Karpas-422 (cell line): ENCODE measurements around the gene DMD. TPM values are rescaled to one million over a fixed set of nuclear protein-coding genes. Genes with fewer than 3 reads are reported as not detected.

ENCODE experiments used
- DNase-seq: peaks from one replicate; pipeline ENCODE4 v3.0.0-alpha.2; 2015
- H2AFZ ChIP-seq: fragments of 200-600 bp; sonication (generic); 2 replicates; pipeline ENCODE4 v1.6.1; 2014; ENCODE audit warnings: antibody characterized with exemption, low read length, mixed read lengths
- H3K27ac ChIP-seq: fragments of 200-600 bp; sonication (generic); 2 replicates; pipeline ENCODE4 v1.5.1; 2014; ENCODE audit warnings: mild to moderate bottlenecking, low read length, moderate library complexity
- H3K27me3 ChIP-seq: fragments of 200-600 bp; sonication (generic); 2 replicates; pipeline ENCODE4 v1.6.1; 2014; ENCODE audit warnings: low read length, mixed read lengths
- H3K36me3 ChIP-seq: fragments of 200-600 bp; sonication (generic); 2 replicates; pipeline ENCODE4 v1.6.1; 2014; ENCODE audit warnings: low read length, mixed read lengths; ENCODE audit not compliant: insufficient read depth
- H3K4me1 ChIP-seq: fragments of 200-600 bp; sonication (generic); 2 replicates; pipeline ENCODE4 v1.6.1; 2014; ENCODE audit warnings: mild to moderate bottlenecking, low read length, mixed read lengths
- H3K4me2 ChIP-seq: fragments of 200-600 bp; sonication (generic); 2 replicates; pipeline ENCODE4 v1.6.1; 2014; ENCODE audit warnings: low read length, low read depth, mild to moderate bottlenecking; ENCODE audit not compliant: poor library complexity, severe bottlenecking
- H3K4me3 ChIP-seq: fragments of 200-600 bp; sonication (generic); 2 replicates; pipeline ENCODE4 v1.5.1; 2014; ENCODE audit warnings: mild to moderate bottlenecking, antibody characterized with exemption, low read length, mixed read lengths
- H3K79me2 ChIP-seq: fragments of 200-600 bp; sonication (generic); 2 replicates; pipeline ENCODE4 v1.6.1; 2014; ENCODE audit warnings: mild to moderate bottlenecking, low read length, mixed read lengths
- H3K9ac ChIP-seq: fragments of 200-600 bp; sonication (generic); 2 replicates; pipeline ENCODE4 v1.6.0; 2014; ENCODE audit warnings: low read length
- H3K9me2 ChIP-seq: fragments of 200-600 bp; sonication (generic), shearing (Covaris generic); replicated peaks from 2 replicates; pipeline ENCODE4 v1.6.0; 2014; ENCODE audit warnings: mild to moderate bottlenecking, low read length, moderate library complexity; ENCODE audit not compliant: insufficient read depth
- H3K9me3 ChIP-seq: fragments of 300-700, 200-600 bp; sonication (generic); 2 replicates; pipeline ENCODE4 v1.6.1; 2014; ENCODE audit warnings: low read length, mixed read lengths
- H4K20me1 ChIP-seq: fragments of 200-600 bp; sonication (generic); 2 replicates; pipeline ENCODE4 v1.6.1; 2014; ENCODE audit warnings: mild to moderate bottlenecking, antibody characterized with exemption, low read length, low read depth; ENCODE audit not compliant: insufficient read depth
- total RNA-seq: library from RNA; depleted of rRNA; stranded (reverse); fragments of >200 nt; shearing (Covaris generic); gene quantifications from 2 replicates; pipeline ENCODE4 v1.2.3, GENCODE V29; 2014; ENCODE audit warnings: low replicate concordance

The DMD gene
- total RNA-seq, 1 experiment from 2014 or later: not detected

- Histone ChIP-seq H2AFZ (no peak overlapping the region), H3K4me3 (no peak overlapping the region), H3K9me3 (peaks cover 19% of the 10 kb centered on the region), H3K27me3 (no peaks in the 10 kb centered on the region), H3K4me2 (no peak overlapping the region), H3K9ac (no peak overlapping the region), H3K36me3 (no peaks in the 10 kb centered on the region), H3K4me1 (no peaks in the 10 kb centered on the region), H4K20me1 (no peaks in the 10 kb centered on the region), H3K9me2 (no peaks in the 10 kb centered on the region), H3K79me2 (no peaks in the 10 kb centered on the region), H3K27ac (no peak overlapping the region)
- no peak for DNase-seq
Measured at GRCh38 chrX:31847773-31848172, 1363.6 kb downstream of the DMD start.

GRCh38 chrX:31845003-31845402 is 1366.3 kb downstream of the DMD start:
- H3K4me2 ChIP-seq: no peak overlapping the region
- no peak overlapping the region for H3K27ac ChIP-seq
- no peaks in the 10 kb centered on the region for H3K4me1 ChIP-seq
- no peaks in the 10 kb centered on the region for H3K79me2 ChIP-seq
- no peaks in the 10 kb centered on the region for H3K27me3 ChIP-seq
- no peak overlapping the region for H3K4me3 ChIP-seq
- no peak for DNase-seq
- no peak overlapping the region for H2AFZ ChIP-seq
- no peak overlapping the region for H3K9ac ChIP-seq
- no peaks in the 10 kb centered on the region for H4K20me1 ChIP-seq
- no peaks in the 10 kb centered on the region for H3K9me2 ChIP-seq
- peaks cover 13% of the 10 kb centered on the region for H3K9me3 ChIP-seq
- H3K36me3 ChIP-seq: no peaks in the 10 kb centered on the region

GRCh38 chrX:31838617-31839016 is 1372.7 kb downstream of the DMD start:
- Histone ChIP-seq H3K9ac (no peak overlapping the region), H3K4me3 (no peak overlapping the region), H3K79me2 (no peaks in the 10 kb centered on the region), H3K36me3 (no peaks in the 10 kb centered on the region), H4K20me1 (no peaks in the 10 kb centered on the region), H3K9me2 (no peaks in the 10 kb centered on the region), H3K27me3 (no peaks in the 10 kb centered on the region), H3K4me2 (no peak overlapping the region), H3K27ac (no peak overlapping the region), H3K4me1 (no peaks in the 10 kb centered on the region), H2AFZ (no peak overlapping the region), H3K9me3 (no peaks in the 10 kb centered on the region)
- DNase-seq: no peak

DNA sequence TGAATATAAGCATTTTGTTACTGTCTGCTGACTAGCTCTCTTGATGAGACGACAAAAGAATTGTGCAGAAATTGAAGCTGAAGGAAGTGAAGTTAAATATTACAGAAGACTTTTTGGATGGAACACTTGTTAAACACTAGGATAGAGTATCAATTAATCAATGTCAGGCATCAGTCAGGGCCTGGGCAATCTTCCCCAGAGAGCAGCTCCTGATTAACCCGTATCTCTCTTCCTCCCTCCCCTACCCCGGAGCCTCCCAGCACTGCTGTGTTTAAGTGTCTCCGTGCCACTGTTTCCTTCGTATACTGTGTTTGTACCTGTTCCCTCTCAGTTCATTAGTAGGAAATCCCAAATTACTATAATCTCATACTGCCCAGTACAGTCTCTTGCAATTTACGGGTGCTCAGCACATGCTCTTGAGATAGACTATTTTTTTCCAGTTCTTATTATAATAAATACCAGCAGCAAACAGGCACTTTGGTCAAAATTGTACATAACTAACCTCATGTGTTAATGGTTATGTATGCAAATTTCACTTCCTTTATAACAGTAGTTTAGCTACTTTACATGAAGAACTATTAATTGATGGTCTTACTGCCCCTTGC is 1373.8 kb downstream of the DMD start:
- no peak overlapping the region for H2AFZ ChIP-seq
- no peak overlapping the region for H3K27ac ChIP-seq
- H3K36me3 ChIP-seq: no peaks in the 10 kb centered on the region
- H4K20me1 ChIP-seq: no peaks in the 10 kb centered on the region
- H3K9me2 ChIP-seq: no peaks in the 10 kb centered on the region
- H3K4me3 ChIP-seq: no peak overlapping the region
- no peak overlapping the region for H3K4me2 ChIP-seq
- no peak overlapping the region for H3K9ac ChIP-seq
- H3K4me1 ChIP-seq: no peaks in the 10 kb centered on the region
- no peaks in the 10 kb centered on the region for H3K9me3 ChIP-seq
- no peak for DNase-seq
- no peaks in the 10 kb centered on the region for H3K79me2 ChIP-seq
- no peaks in the 10 kb centered on the region for H3K27me3 ChIP-seq

GRCh38 chrX:31836479-31836878 is 1374.9 kb downstream of the DMD start:
- no peak overlapping the region for H3K27ac ChIP-seq
- H4K20me1 ChIP-seq: no peaks in the 10 kb centered on the region
- H3K4me3 ChIP-seq: no peak overlapping the region
- H3K9me2 ChIP-seq: no peaks in the 10 kb centered on the region
- H3K27me3 ChIP-seq: no peaks in the 10 kb centered on the region
- H3K4me2 ChIP-seq: no peak overlapping the region
- no peak for DNase-seq
- no peak overlapping the region for H2AFZ ChIP-seq
- H3K4me1 ChIP-seq: no peaks in the 10 kb centered on the region
- H3K36me3 ChIP-seq: no peaks in the 10 kb centered on the region
- no peak overlapping the region for H3K9ac ChIP-seq
- no peaks in the 10 kb centered on the region for H3K9me3 ChIP-seq
- H3K79me2 ChIP-seq: no peaks in the 10 kb centered on the region

DNA sequence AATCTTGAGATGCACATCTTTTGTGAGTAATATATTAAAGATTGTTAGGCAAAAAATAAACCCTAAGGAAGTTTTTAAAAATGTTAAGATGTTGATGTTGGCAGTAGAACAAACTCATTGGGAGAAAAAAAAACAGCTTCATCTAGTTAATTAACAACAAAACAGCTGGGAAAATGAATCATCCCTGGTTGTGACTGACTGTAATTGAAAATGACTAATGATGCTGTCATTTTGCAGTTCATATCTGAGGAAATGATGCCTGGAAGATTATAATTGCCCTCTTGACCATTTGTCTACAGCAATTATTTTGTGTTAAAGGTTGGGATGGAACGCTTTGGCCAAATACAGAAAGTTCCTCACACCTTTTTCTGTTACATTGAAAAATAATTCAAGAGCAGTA is 1379.1 kb downstream of the DMD start:
- no peaks in the 10 kb centered on the region for H4K20me1 ChIP-seq
- H3K9me3 ChIP-seq: peaks cover 4% of the 10 kb centered on the region; the same call in 1 of the 2 replicates
- no peaks in the 10 kb centered on the region for H3K36me3 ChIP-seq
- no peaks in the 10 kb centered on the region for H3K27me3 ChIP-seq
- no peak overlapping the region for H3K4me2 ChIP-seq
- no peaks in the 10 kb centered on the region for H3K9me2 ChIP-seq
- no peaks in the 10 kb centered on the region for H3K79me2 ChIP-seq
- no peaks in the 10 kb centered on the region for H3K4me1 ChIP-seq
- H3K27ac ChIP-seq: no peak overlapping the region
- no peak overlapping the region for H2AFZ ChIP-seq
- DNase-seq: no peak
- H3K4me3 ChIP-seq: no peak overlapping the region
- H3K9ac ChIP-seq: no peak overlapping the region

- no peak for DNase-seq
- H3K9me2 ChIP-seq: no peaks in the 10 kb centered on the region
- no peaks in the 10 kb centered on the region for H3K27me3 ChIP-seq
- H3K4me3 ChIP-seq: no peak overlapping the region
- no peaks in the 10 kb centered on the region for H4K20me1 ChIP-seq
- peaks cover 2% of the 10 kb centered on the region; the same call in 1 of the 2 replicates for H3K9me3 ChIP-seq
- no peak overlapping the region for H3K9ac ChIP-seq
- no peak overlapping the region for H3K4me2 ChIP-seq
- no peaks in the 10 kb centered on the region for H3K79me2 ChIP-seq
- H3K36me3 ChIP-seq: no peaks in the 10 kb centered on the region
- no peak overlapping the region for H3K27ac ChIP-seq
- no peak overlapping the region for H2AFZ ChIP-seq
- H3K4me1 ChIP-seq: no peaks in the 10 kb centered on the region
Measured at GRCh38 chrX:31820430-31821210, 1390.7 kb downstream of the DMD start.

- Histone ChIP-seq H2AFZ (no peak overlapping the region), H3K4me2 (no peak overlapping the region), H3K27ac (no peak overlapping the region), H3K4me3 (no peak overlapping the region), H3K4me1 (no peaks in the 10 kb centered on the region), H3K27me3 (no peaks in the 10 kb centered on the region), H3K79me2 (no peaks in the 10 kb centered on the region), H3K9me2 (no peaks in the 10 kb centered on the region), H3K36me3 (no peaks in the 10 kb centered on the region), H3K9me3 (peaks cover 2% of the 10 kb centered on the region; the same call in 1 of the 2 replicates), H3K9ac (no peak overlapping the region), H4K20me1 (no peaks in the 10 kb centered on the region)
- DNase-seq: no peak
Measured at GRCh38 chrX:31819455-31819854, 1391.9 kb downstream of the DMD start.
